WTC11 (cell line): Measurements from ENCODE around the gene CAPN2. TPM values are rescaled to one million over a fixed set of nuclear protein-coding genes. Genes with fewer than 3 reads are reported as not detected.

Source experiments
- ATAC-seq: fragments of 200-7000 bp; cut with Tn5 transposase; 2 replicates; pipeline ENCODE4 v1.10.0; 2021; ENCODE audit warnings: mild to moderate bottlenecking, moderate library complexity
- CTCF ChIA-PET: fragments of 300-600 bp; sonication (Branson Sonifier 250); formaldehyde crosslinking; loops from one replicate; lab custom pipeline; 2021; ENCODE audit warnings: antibody characterized with exemption; lab: Charles Lee
- POLR2A ChIA-PET: fragments of 350-600 bp; sonication (Branson Sonifier 250); formaldehyde crosslinking; loops from one replicate; lab custom pipeline; 2021; ENCODE audit warnings: antibody characterized with exemption; lab: Charles Lee
- DNase-seq: peaks from one replicate; pipeline ENCODE4 v3.0.0; 2021; ENCODE audit warnings: low spot score
- H3K27ac Mint-ChIP-seq: 2 replicates; pipeline ENCODE4 v1.8.0; 2021; ENCODE audit warnings: mixed read lengths
- H3K27me3 Mint-ChIP-seq: 2 replicates; pipeline ENCODE4 v1.8.0; 2021; ENCODE audit warnings: low read depth, mild to moderate bottlenecking, moderate library complexity, mixed read lengths
- H3K36me3 Mint-ChIP-seq: 2 replicates; pipeline ENCODE4 v1.8.0; 2021; ENCODE audit warnings: mixed read lengths
- H3K4me1 Mint-ChIP-seq: 2 replicates; pipeline ENCODE4 v1.8.0; 2022; ENCODE audit warnings: mixed read lengths
- H3K4me3 Mint-ChIP-seq: 2 replicates; pipeline ENCODE4 v1.8.0; 2021; ENCODE audit warnings: mild to moderate bottlenecking, moderate library complexity, mixed read lengths
- H3K9me3 Mint-ChIP-seq: 2 replicates; pipeline ENCODE4 v1.8.0; 2021; ENCODE audit warnings: mixed read lengths
- AFF4 ChIP-seq: sonication (generic); formaldehyde crosslinking; IDR thresholded peaks from 2 replicates; pipeline ENCODE4 v1.8.1; 2023; ENCODE audit warnings: mild to moderate bottlenecking, missing genetic modification reagents, borderline replicate concordance
- AR ChIP-seq: fragments of 250-450 bp; sonication (Bioruptor Pico); IDR thresholded peaks from 2 replicates; pipeline ENCODE4 v1.9.0; 2021; ENCODE audit warnings: mild to moderate bottlenecking
- ARID4B ChIP-seq: sonication (generic); formaldehyde crosslinking; IDR thresholded peaks from 2 replicates; pipeline ENCODE4 v1.8.0; 2023; ENCODE audit warnings: missing genetic modification reagents, mild to moderate bottlenecking, borderline replicate concordance
- ATF1 ChIP-seq: sonication (generic); formaldehyde crosslinking; IDR thresholded peaks from 2 replicates; pipeline ENCODE4 v1.8.1; 2023; ENCODE audit warnings: mild to moderate bottlenecking, moderate library complexity, missing genetic modification reagents
- CREB1 ChIP-seq: sonication (generic); formaldehyde crosslinking; IDR thresholded peaks from 2 replicates; pipeline ENCODE4 v1.8.0; 2023; ENCODE audit warnings: mild to moderate bottlenecking, missing genetic modification reagents
- HMGA2 ChIP-seq: fragments of 250-450 bp; sonication (Bioruptor Pico); IDR thresholded peaks from 2 replicates; pipeline ENCODE4 v1.4.0; 2021; ENCODE audit warnings: mild to moderate bottlenecking, moderate library complexity
- IRF1 ChIP-seq: sonication (generic); formaldehyde crosslinking; IDR thresholded peaks from 2 replicates; pipeline ENCODE4 v1.8.0; 2023; ENCODE audit warnings: missing genetic modification reagents
- MLX ChIP-seq: sonication (generic); formaldehyde crosslinking; IDR thresholded peaks from 2 replicates; pipeline ENCODE4 v1.8.1; 2023; ENCODE audit warnings: mild to moderate bottlenecking, missing genetic modification reagents, moderate library complexity
- MXD4 ChIP-seq: fragments of 250-450 bp; sonication (Bioruptor Pico); IDR thresholded peaks from 2 replicates; pipeline ENCODE4 v1.8.0; 2021; ENCODE audit warnings: mild to moderate bottlenecking, moderate library complexity, borderline replicate concordance
- MYBL2 ChIP-seq: sonication (generic); formaldehyde crosslinking; IDR thresholded peaks from 2 replicates; pipeline ENCODE4 v1.8.1; 2023; ENCODE audit warnings: mild to moderate bottlenecking, moderate library complexity, missing genetic modification reagents
- OVOL2 ChIP-seq: fragments of 250-450 bp; sonication (Bioruptor Pico); IDR thresholded peaks from 2 replicates; pipeline ENCODE4 v1.9.0; 2021; ENCODE audit warnings: mild to moderate bottlenecking, borderline replicate concordance
- SMAD3 ChIP-seq: sonication (generic); formaldehyde crosslinking; IDR thresholded peaks from 2 replicates; pipeline ENCODE4 v1.8.0; 2022; ENCODE audit warnings: missing genetic modification reagents, mild to moderate bottlenecking, borderline replicate concordance
- ZBTB43 ChIP-seq: sonication (generic); formaldehyde crosslinking; IDR thresholded peaks from 2 replicates; pipeline ENCODE4 v1.8.1; 2023; ENCODE audit warnings: mild to moderate bottlenecking, missing genetic modification reagents
- ZNF416 ChIP-seq: fragments of 250-450 bp; sonication (Bioruptor Pico); IDR thresholded peaks from 2 replicates; pipeline ENCODE4 v1.9.0; 2021; ENCODE audit warnings: mild to moderate bottlenecking, inconsistent platforms
- ZSCAN18 ChIP-seq: fragments of 250-450 bp; sonication (Bioruptor Pico); IDR thresholded peaks from 2 replicates; pipeline ENCODE4 v2.1.2; 2022; ENCODE audit warnings: mild to moderate bottlenecking, moderate library complexity
- total RNA-seq: library from RNA; stranded (reverse); gene quantifications from 3 replicates; pipeline ENCODE4 v1.2.3, GENCODE V29; 2021

The CAPN2 gene
- total RNA-seq, 1 experiment from 2014 or later = 21.3 TPM

GRCh38 chr1:223712850-223713474 lies 623 bp downstream of the CAPN2 start (continued):
- TF ChIP-seq IRF1 (CRISPR knock-in tag) (no peak), AR (no peak), ZNF416 (CRISPR knock-in tag) (no peak)

GRCh38 chr1:223713546-223714420 lies 1.4 kb downstream of the CAPN2 start:
- ATAC-seq = no peak
- peaks cover 79% of the 10 kb centered on the region for H3K27me3 Mint-ChIP-seq
- CTCF ChIA-PET = interaction anchor here (0.7 to 3.0 kb wide), 9 partner anchors 15 to 58 kb away, joined by 3 to 34 read pairs (median 4); no protein-coding TSS in a partner anchor
- H3K4me3 Mint-ChIP-seq = peak overlapping the region; percentile 75
- peaks cover 43% of the 10 kb centered on the region for H3K4me1 Mint-ChIP-seq
- H3K27ac Mint-ChIP-seq = no peak overlapping the region
- TF ChIP-seq AFF4 (no peak), HMGA2 (no peak), OVOL2 (CRISPR knock-in tag) (no peak), CREB1 (CRISPR knock-in tag) (no peak), ZSCAN18 (CRISPR knock-in tag) (no peak), ZBTB43 (CRISPR knock-in tag) (no peak)
- TF ChIP-seq, all 79 proteins: peak for 0
- no peak for DNase-seq
- Mint-ChIP-seq H3K9me3 (no peaks in the 10 kb centered on the region), H3K36me3 (no peaks in the 10 kb centered on the region)
- POLR2A ChIA-PET = interaction anchor here (1.4 kb wide), 1 partner anchor 35 kb away, joined by 3 read pairs; no protein-coding TSS in a partner anchor

- Mint-ChIP-seq H3K27ac (no peak overlapping the region), H3K4me1 (peaks cover 46% of the 10 kb centered on the region), H3K4me3 (no peak overlapping the region), H3K27me3 (peaks cover 84% of the 10 kb centered on the region), H3K9me3 (no peaks in the 10 kb centered on the region), H3K36me3 (no peaks in the 10 kb centered on the region)
- CTCF ChIA-PET = interaction anchor here (1.3 to 3.0 kb wide), 2 partner anchors 30 to 36 kb away, joined by 3 to 34 read pairs; no protein-coding TSS in a partner anchor
- no peak for DNase-seq
- POLR2A ChIA-PET = no interaction called here
- ATAC-seq = no peak
- TF ChIP-seq MLX (CRISPR knock-in tag) = no peak
- TF ChIP-seq MYBL2 (CRISPR knock-in tag) = no peak
- TF ChIP-seq ARID4B (CRISPR knock-in tag) = no peak
- no peak for TF ChIP-seq MXD4
- TF ChIP-seq SMAD3 (CRISPR knock-in tag) = no peak
- no peak for TF ChIP-seq ATF1 (CRISPR knock-in tag)
These were observed 2.0 kb downstream of the CAPN2 start for GRCh38 chr1:223714421-223714724.
